NB4 (cell line): ENCODE data around the gene SCML1.

Source experiments
- CTCF ChIP-seq: IDR thresholded peaks from one replicate; pipeline ENCODE4 v1.5.1; 2012; ENCODE audit warnings: low read depth, low read length
- MYC ChIP-seq: IDR thresholded peaks from 2 replicates; pipeline ENCODE4 v1.6.1; 2011; ENCODE audit warnings: low read depth, low read length
- POLR2A ChIP-seq: IDR thresholded peaks from 2 replicates; pipeline ENCODE4 v1.6.1; 2011; ENCODE audit warnings: mild to moderate bottlenecking; ENCODE audit not compliant: insufficient read length; ENCODE audit errors: extremely low read depth

- TF ChIP-seq CTCF = no peak
- no peak for TF ChIP-seq POLR2A
- no peak for TF ChIP-seq MYC
Observed at GRCh38 chrX:17718649-17719165, 18.6 kb upstream of the SCML1 start.
